ENCODE results near the gene ACCSL. TPM values are rescaled to one million over a fixed set of nuclear protein-coding genes. Genes with fewer than 3 reads are reported as not detected.

ACCSL gene
- total RNA-seq (2022) (not detected in 2 replicates), Bru-seq, nascent RNA (percentile 7 among the genes with signal in this experiment), BruChase-seq, experiment 1, labeled RNA remaining after a 6-hour chase (not detected), BruChase-seq, experiment 2, labeled RNA remaining after a 2-hour chase (not detected)
- long read RNA-seq = 0 reads

DNA sequence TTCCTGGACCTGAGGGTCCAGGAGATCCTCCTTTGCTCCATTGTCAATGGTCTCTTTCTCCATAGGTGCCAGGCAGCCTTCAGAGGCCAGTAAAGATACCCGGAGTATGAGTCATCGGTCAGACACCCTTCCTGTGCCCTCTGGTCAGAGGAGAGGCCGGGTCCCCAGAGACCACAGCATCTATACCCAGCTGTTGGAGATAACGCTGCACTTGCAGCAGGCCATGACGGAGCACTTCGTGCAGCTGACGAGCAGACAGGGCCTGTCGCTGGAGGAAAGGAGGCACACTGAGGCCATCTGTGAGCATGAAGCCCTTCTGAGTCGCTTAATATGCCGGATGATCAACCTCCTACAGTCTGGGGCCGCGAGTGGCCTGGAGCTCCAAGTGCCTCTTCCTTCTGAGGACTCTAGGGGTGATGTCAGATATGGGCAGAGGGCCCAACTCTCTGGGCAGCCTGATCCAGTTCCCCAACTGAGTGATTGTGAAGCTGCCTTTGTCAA lies at the start of gene ACCSL:
TSS of gene ACCSL (plus strand) at position 51 of the 501 bp plus-strand sequence. CDS start at position 107, 56 bp downstream.
- BruUV-seq (replicated peaks) = no TSS peak
- H3K27me3 Mint-ChIP-seq (ENCODE audit: unreplicated experiment) = peaks cover 92% of the 10 kb centered on the region
- intact Hi-C loops (cut with micrococcal nuclease; ENCODE audit: unreplicated experiment) = no loop called here
- TF ChIP-seq, protein P1, sequence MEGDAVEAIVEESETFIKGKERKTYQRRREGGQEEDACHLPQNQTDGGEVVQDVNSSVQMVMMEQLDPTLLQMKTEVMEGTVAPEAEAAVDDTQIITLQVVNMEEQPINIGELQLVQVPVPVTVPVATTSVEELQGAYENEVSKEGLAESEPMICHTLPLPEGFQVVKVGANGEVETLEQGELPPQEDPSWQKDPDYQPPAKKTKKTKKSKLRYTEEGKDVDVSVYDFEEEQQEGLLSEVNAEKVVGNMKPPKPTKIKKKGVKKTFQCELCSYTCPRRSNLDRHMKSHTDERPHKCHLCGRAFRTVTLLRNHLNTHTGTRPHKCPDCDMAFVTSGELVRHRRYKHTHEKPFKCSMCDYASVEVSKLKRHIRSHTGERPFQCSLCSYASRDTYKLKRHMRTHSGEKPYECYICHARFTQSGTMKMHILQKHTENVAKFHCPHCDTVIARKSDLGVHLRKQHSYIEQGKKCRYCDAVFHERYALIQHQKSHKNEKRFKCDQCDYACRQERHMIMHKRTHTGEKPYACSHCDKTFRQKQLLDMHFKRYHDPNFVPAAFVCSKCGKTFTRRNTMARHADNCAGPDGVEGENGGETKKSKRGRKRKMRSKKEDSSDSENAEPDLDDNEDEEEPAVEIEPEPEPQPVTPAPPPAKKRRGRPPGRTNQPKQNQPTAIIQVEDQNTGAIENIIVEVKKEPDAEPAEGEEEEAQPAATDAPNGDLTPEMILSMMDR (IDR thresholded peaks at IDR 0.05; ENCODE audit: unreplicated experiment) = no peak
- no peaks in the 10 kb centered on the region for H3K9me3 Mint-ChIP-seq (ENCODE audit: low read depth, unreplicated experiment)
- no peaks in the 10 kb centered on the region for H3K4me1 Mint-ChIP-seq (ENCODE audit: low read depth, unreplicated experiment)
- CTCF ChIA-PET = no interaction called here
- DNase-seq = no peak
- H3K36me3 Mint-ChIP-seq (ENCODE audit: insufficient read depth, unreplicated experiment) = peaks cover 4% of the 10 kb centered on the region
- no peak within 1 kb of the TSS for H3K27ac Mint-ChIP-seq (ENCODE audit: unreplicated experiment)
- no peak within 1 kb of the TSS for H3K4me3 Mint-ChIP-seq (ENCODE audit: low read depth, unreplicated experiment)

DNA sequence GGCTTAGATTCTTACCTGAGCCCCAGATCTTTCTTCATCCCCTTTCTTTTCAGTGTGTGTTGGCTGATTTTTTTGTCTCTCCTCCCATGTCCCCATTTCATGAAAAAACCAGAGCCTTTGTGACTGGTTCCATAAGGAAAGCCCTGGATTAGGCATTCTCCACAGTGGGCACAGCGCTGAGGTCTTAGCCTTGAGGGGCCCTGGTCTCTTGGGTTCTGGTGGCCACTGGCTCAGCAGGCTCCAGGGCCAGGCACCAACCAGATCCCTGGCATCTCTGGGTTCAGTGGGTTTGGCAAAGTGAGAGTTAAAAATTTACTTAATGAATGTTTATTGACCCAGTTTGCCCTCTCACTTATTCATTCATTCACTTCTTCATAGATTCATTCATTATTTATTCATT lies 49.5 kb upstream of the ACCSL start:
- BruUV-seq (replicated peaks) = no TSS peak
- H3K27ac Mint-ChIP-seq (ENCODE audit: unreplicated experiment) = no peak overlapping the region
- no peak overlapping the region for H3K4me3 Mint-ChIP-seq (ENCODE audit: low read depth, unreplicated experiment)
- intact Hi-C loops (cut with micrococcal nuclease; ENCODE audit: unreplicated experiment) = loop anchor here (10.0 kb wide), 1 partner anchor 56 kb away; no protein-coding TSS in a partner anchor
- H3K9me3 Mint-ChIP-seq (ENCODE audit: low read depth, unreplicated experiment) = no peaks in the 10 kb centered on the region
- peaks cover 81% of the 10 kb centered on the region for H3K27me3 Mint-ChIP-seq (ENCODE audit: unreplicated experiment)
- no peak for DNase-seq
- H3K36me3 Mint-ChIP-seq (ENCODE audit: insufficient read depth, unreplicated experiment) = no peaks in the 10 kb centered on the region
- TF ChIP-seq, protein P1 (IDR thresholded peaks at IDR 0.05; ENCODE audit: unreplicated experiment) = no peak
- H3K4me1 Mint-ChIP-seq (ENCODE audit: low read depth, unreplicated experiment) = no peaks in the 10 kb centered on the region
- CTCF ChIA-PET = no interaction called here

DNA sequence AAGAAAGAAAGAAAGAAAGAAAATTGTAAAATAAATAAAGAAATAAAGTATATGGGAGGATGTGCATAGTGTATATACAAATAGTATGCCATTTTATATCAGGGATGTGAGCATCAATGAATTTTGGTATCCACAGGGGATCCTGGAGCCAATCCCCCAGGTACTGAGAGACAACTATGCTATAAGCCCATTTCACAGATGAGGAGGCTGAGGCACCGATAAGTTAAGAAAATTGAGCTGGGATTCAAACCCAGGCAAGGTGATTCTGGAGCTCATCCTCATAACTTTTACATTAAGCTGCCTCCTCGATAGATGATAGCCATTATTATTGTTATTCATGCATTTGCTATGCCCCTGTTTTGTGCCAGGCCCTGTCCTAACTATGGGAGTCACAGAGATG lies 47.0 kb upstream of the ACCSL start:
- no peaks in the 10 kb centered on the region for H3K36me3 Mint-ChIP-seq (ENCODE audit: insufficient read depth, unreplicated experiment)
- no peak overlapping the region for H3K27ac Mint-ChIP-seq (ENCODE audit: unreplicated experiment)

DNA sequence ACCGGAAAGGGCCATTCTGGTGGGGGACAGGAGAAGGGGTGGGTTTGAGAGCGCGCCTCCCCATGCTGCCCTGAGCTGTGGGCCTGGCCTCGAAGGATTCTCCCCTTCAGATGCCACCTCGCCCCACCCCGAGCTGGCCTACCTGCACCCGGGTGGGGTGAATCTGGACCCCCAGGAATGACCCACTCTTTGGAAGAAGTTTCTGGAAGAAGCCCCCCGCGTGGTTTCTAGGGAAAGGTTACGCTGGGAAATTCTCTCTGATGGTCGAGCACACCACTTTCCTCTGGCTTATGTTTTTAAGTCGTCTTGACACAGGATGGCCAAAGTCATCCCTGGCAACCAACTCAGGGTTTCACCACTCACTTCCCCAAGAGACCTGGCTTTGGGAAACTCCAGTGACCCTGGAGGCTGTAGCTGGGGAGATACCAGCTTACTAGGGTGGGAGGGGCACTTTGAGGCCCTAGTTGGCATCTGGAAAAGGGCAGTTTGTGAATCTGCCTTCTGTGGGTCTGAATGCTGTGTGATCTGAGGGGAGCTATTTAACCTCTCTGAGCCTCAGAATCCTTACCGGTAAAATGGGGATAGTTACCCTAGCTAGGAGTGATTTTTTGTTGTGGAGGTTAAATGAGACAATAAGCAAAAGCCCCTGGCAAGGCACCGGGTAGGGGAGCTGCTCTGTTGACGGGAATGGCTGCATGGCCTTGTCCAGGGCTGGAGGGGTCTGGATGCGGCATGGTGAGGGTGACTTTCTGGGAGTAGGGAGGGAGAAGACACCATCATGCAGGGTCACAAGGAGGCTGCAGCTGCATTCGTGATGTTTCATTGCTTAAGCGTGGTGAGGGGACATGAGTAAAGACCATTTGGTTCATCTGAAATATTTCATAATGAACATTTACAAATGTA lies 45.3 kb upstream of the ACCSL start:
- BruUV-seq (replicated peaks) = no TSS peak
- intact Hi-C loops (cut with micrococcal nuclease; ENCODE audit: unreplicated experiment) = no loop called here
- Mint-ChIP-seq H3K36me3 (ENCODE audit: insufficient read depth, unreplicated experiment) (no peaks in the 10 kb centered on the region), H3K4me1 (ENCODE audit: low read depth, unreplicated experiment) (no peaks in the 10 kb centered on the region), H3K4me3 (ENCODE audit: low read depth, unreplicated experiment) (no peak overlapping the region), H3K27ac (ENCODE audit: unreplicated experiment) (no peak overlapping the region), H3K9me3 (ENCODE audit: low read depth, unreplicated experiment) (no peaks in the 10 kb centered on the region), H3K27me3 (ENCODE audit: unreplicated experiment) (peaks cover 67% of the 10 kb centered on the region)
- TF ChIP-seq, protein P1 (IDR thresholded peaks at IDR 0.05; ENCODE audit: unreplicated experiment) = no peak
- DNase-seq = no peak
- CTCF ChIA-PET = no interaction called here

More for the DNA sequence above, 47.0 kb upstream of the ACCSL start:
- TF ChIP-seq, protein P1 (IDR thresholded peaks at IDR 0.05; ENCODE audit: unreplicated experiment) = no peak
- no peaks in the 10 kb centered on the region for H3K4me1 Mint-ChIP-seq (ENCODE audit: low read depth, unreplicated experiment)
- no TSS peak for BruUV-seq (replicated peaks)
- CTCF ChIA-PET = no interaction called here
- DNase-seq = no peak
- no peaks in the 10 kb centered on the region for H3K9me3 Mint-ChIP-seq (ENCODE audit: low read depth, unreplicated experiment)
- H3K4me3 Mint-ChIP-seq (ENCODE audit: low read depth, unreplicated experiment) = no peak overlapping the region
- peaks cover 82% of the 10 kb centered on the region for H3K27me3 Mint-ChIP-seq (ENCODE audit: unreplicated experiment)
- intact Hi-C loops (cut with micrococcal nuclease; ENCODE audit: unreplicated experiment) = no loop called here

All from Calu3 (cell line).